ENCODE measurements around the gene BRME1.
"Not testable (repeated sequence)": the region's sequence is repeated elsewhere in the genome, so short reads cannot be mapped to it uniquely, and the experiment has no call there.

BRME1 gene

DNA sequence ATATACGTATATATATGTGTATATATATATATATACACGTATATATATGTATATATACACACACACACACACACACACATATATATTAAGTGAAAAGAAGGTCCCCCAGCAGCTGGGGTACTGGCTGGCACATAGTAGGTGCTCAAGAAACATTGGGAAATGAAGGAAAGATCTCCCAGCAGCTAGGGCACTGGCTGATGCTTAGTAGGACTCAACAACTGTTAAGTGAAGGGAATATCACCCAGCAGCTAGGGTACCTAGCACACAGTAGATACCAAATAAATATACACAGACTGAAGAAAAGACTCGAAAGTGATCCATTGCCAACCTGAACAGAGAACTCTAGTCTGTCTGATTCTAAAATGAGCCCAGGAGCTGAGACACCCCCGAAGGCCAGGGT lies 20.1 kb upstream of the BRME1 start:
- DNase-seq (ENCODE audit: low read depth), result no peak
- TF ChIP-seq, protein P1, sequence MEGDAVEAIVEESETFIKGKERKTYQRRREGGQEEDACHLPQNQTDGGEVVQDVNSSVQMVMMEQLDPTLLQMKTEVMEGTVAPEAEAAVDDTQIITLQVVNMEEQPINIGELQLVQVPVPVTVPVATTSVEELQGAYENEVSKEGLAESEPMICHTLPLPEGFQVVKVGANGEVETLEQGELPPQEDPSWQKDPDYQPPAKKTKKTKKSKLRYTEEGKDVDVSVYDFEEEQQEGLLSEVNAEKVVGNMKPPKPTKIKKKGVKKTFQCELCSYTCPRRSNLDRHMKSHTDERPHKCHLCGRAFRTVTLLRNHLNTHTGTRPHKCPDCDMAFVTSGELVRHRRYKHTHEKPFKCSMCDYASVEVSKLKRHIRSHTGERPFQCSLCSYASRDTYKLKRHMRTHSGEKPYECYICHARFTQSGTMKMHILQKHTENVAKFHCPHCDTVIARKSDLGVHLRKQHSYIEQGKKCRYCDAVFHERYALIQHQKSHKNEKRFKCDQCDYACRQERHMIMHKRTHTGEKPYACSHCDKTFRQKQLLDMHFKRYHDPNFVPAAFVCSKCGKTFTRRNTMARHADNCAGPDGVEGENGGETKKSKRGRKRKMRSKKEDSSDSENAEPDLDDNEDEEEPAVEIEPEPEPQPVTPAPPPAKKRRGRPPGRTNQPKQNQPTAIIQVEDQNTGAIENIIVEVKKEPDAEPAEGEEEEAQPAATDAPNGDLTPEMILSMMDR (conservative IDR thresholded peaks at IDR 0.05; ENCODE audit: low read length), result no peak
- H3K4me3 ChIP-seq (ENCODE audit: low read length), result no peak overlapping the region

DNA sequence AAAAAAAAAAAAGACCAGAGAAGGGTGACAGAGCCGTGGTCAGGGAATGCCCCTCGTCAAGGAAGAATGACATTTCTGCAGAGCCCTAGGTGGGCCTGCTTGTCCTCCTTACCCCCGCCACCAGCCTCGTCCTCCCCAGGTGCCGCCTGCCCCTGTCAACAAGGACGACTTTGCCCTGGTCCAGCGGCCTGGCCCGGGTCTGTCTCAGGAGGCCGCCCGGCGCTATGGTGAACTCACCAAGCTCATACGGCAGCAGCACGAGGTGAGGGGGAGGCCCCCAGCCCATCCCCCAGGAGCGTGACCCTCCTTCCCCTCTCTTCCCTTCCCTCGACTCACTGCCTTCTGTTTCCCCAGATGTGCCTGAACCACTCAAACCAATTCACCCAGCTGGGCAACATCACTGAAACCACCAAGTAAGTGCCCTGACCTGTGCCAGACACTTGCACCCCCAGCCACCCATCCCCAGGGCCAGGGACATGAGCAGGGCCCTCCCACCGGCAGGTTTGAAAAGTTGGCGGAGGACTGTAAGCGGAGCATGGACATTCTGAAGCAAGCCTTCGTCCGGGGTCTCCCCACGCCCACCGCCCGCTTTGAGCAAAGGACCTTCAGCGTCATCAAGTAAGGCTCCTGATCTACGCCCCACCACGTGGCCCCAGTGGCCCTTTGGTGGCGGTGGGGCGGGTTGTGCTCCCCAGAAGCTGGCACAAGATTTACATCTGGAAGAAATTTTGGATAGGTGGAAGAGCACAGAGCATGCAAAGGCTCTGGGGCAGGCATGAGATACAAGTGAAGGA lies 17.5 kb upstream of the BRME1 start:
- TF ChIP-seq, protein P1 (conservative IDR thresholded peaks at IDR 0.05; ENCODE audit: low read length), result no peak
- DNase-seq (ENCODE audit: low read depth), result no peak

DNA sequence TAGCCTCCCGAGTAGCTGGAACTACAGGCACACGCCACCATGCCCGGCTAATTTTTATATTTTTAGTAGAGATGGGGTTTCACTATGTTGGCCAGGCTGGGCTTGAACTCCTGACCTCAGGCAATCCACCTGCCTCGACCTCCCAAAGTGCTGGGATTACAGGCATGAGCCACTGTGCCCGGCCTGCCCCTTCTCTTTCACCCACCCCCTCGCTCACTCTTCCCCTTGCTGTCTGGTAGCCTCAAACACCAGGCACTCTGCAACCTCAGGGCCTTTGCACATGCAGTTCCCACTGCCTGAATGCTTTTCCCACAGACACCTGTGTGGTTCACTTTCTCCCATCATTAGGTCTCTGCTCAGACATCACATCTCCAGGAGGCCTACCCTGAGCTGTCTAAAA lies 16.2 kb upstream of the BRME1 start:
- not testable (repeated sequence) for H3K4me3 ChIP-seq (ENCODE audit: low read length); DNase-seq (ENCODE audit: low read depth)

More for the DNA sequence above, 17.5 kb upstream of the BRME1 start:
- no peak overlapping the region for H3K4me3 ChIP-seq (ENCODE audit: low read length)

DNA sequence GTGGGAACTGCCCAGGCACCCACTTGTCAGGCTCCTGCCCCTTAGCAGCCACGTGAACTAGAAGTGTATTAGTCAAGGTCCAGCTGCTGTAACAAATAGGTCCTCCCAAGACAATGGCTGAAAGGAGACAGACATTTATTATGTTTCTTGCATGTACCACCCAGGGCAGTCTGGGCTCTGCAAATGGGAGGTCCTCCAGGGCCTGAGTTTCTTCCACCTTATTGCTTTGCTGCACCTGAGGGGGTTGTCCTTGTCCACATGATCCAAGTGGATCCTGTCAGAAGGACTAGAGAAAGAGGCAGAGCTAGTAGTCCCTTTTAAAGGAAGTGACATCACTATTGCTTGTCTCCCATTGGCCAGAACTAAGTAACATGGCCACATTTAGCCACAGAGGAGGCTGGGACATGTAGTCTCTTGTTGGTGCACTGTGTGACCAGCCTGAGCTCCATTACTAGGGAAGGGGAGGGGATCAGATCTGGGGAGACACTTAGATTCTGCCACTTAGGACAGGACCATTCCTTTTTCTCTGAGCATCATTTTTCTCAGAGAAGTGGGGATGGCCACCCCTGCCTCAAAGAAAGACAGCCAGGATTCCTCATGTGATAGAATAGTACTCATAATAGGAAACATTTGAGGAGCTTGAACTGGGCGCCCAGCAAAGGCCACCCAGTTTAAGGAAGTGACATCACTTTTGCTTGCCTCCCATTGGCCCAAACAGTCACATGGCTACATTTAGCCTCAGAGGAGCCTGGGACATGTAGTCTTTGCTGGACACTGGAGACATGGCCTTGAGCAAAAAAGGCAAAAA lies 15.2 kb upstream of the BRME1 start:
- H3K4me3 ChIP-seq (ENCODE audit: low read length), result no peak overlapping the region
- DNase-seq (ENCODE audit: low read depth), result peak; percentile 57
- TF ChIP-seq, protein P1 (conservative IDR thresholded peaks at IDR 0.05; ENCODE audit: low read length), result no peak

DNA sequence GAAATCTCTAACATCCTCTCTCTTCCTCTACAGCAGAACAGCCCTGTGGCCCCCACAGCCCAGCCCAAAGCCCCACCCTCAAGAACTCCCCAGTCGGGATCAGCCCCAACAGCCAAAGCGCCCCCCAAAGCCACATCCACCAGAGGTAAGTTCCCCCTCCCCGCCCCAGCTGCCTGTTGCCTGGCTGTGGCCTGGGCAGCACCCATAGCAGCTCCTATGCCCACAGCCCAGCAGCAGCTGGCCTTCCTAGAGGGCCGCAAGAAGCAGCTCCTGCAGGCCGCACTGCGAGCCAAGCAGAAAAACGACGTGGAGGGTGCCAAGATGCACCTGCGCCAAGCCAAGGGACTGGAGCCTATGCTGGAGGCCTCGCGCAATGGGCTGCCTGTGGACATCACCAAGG lies 14.6 kb upstream of the BRME1 start:
- H3K4me3 ChIP-seq (ENCODE audit: low read length), result no peak overlapping the region
- TF ChIP-seq, protein P1 (conservative IDR thresholded peaks at IDR 0.05; ENCODE audit: low read length), result no peak
- DNase-seq (ENCODE audit: low read depth), result no peak

DNA sequence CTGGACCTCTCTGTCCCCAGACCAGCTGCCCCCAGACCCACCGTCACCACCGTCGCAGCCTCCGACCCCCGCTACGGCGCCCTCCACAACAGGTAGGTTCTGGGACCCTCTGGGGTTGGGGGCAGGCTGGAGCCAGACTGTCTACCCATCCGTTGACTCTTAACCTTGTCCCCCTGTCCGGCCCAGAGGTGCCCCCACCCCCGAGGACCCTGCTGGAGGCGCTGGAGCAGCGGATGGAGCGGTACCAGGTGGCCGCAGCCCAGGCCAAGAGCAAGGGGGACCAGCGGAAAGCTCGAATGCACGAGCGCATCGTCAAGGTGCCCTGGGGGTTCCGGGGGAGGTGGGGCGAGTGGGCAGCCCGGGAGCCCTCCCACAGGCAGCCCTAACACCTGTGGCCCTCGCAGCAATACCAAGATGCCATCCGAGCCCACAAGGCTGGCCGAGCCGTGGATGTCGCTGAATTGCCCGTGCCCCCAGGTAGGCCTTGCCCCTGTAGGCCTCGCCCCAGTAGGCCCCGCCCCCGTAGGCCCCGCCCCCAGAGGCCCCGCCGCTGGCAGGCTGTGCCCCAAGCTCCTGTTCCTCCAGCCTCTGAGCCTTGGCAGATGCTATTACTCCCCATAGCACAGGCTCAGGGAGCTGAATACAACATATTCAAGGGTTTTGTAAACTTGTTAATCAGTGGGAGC lies 13.0 kb upstream of the BRME1 start:
- no peak overlapping the region for H3K4me3 ChIP-seq (ENCODE audit: low read length)
- no peak for DNase-seq (ENCODE audit: low read depth)
- TF ChIP-seq, protein P1 (conservative IDR thresholded peaks at IDR 0.05; ENCODE audit: low read length), result no peak

DNA sequence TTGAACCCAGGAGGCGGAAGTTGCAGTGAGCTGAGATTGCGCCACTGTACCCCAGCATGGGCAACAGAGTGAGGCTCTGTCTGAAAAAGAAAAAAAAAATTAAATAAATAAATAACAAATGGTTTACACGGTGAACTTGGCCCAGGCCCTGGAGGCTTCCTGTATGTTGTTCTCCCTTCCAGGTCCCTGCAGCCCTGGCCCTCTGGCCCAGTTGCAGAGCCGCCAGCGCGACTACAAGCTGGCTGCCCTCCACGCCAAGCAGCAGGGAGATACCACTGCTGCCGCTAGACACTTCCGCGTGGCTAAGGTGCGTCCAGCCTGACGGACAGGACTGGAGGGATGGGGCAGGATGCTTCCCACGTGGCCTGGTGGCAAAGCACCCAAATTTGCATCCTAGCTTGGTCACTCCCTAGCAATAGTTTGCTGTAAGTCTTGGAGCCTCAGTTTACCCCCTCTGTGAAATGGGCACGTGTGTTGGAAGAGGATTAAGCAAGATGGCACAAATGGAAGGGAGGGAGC lies 12.0 kb upstream of the BRME1 start:
- DNase-seq (ENCODE audit: low read depth), result no peak
- TF ChIP-seq, protein P1 (conservative IDR thresholded peaks at IDR 0.05; ENCODE audit: low read length), result no peak
- H3K4me3 ChIP-seq (ENCODE audit: low read length), result no peak overlapping the region
